Hematopoietic multipotent progenitor cell treated with erythropoietin and hydrocortisone succinate and interleukin-3 and kit ligand, for 17 days (in vitro differentiated cells): ENCODE results near the gene SKOR1.

Experiments used
- DNase-seq: peaks from one replicate; pipeline ENCODE4 v3.0.0-alpha.2; 2015; ENCODE audit warnings: low spot score

The SKOR1 gene

GRCh38 chr15:67818464-67818863, 6.8 kb upstream of the SKOR1 start:
- DNase-seq: no peak

- DNase-seq: no peak
Measured at GRCh38 chr15:67819636-67820035, 5.7 kb upstream of the SKOR1 start.

DNA sequence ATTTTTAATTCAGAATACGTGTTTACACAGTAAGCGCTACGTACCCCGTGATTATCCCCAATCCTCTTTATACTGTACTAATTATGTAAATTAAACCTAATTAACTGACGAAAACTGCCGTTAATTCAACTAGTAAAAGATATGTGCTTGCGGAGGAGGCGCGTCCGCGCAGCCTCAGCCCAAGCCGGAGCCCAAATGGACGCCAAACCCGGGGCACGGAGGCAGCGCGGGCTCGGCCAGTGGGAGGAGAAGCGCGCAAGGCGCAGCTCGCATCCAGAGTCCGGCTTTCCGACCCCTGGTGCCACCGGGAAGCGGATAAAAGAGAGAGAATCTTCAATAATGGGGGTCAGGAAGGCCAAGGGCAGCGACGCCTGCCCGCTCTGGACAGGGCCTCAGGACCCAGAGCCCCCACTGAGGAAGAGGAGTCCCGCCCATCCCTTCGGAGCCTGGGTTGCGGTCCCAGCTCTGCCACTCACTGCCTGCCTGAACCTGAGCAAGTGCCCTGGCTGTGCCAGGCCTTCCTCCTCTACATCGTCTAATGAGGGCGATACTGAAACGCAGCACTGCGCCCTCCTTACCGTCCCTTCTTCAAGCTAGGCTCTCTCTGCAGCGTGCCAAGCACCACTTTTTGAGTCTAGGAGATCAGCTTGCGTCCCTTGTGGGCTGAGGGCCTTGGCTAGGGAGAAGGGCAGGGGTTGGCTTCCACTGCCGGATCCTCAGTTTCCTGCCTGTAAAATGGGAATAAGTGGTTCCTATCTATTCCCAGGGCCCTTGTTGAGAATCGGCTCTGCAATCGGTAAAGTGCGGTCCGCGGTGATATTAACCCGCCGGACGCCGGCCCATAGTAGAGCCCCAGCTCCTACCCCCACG, 5.0 kb upstream of the SKOR1 start:
- no peak for DNase-seq

DNA sequence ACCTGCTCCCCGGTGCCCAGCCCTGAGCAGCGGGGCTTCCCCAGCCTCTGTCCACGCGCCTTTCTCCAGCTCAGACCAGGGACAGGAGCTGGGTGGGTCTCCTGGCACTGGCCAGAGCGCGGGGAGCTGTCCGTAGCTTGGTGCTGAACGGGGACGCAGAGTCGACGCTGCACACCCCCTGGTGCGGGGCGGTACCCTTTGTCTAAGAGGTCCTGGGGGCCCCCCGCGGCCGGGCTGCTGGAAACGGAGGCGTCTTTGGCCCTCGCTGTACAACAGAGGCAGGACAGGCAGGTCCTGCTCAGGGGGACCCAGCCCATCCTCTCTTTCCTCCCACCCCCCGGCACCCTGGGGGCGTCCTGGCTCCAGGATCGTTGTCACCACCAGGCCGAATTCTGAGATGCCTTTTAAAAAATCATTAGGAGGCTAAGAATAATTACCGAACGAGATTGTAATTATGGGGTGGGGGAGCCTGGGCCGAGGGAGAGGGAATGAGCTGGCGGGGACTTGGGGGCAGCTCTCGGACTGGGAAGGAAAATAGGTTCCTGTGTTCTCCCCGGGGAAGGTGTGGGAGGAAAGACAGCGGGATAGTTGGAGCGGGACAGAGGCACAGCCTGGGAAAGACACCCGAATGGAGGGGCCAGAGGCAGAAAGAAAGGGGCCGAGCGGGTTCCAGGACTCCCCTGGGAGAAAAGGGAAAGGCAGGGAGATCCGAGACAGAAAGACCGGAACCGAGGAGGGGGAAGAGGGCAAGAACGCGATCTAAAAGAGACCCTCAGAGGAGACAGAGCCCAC, 4.1 kb upstream of the SKOR1 start:
- no peak for DNase-seq

- no peak for DNase-seq
Measured at GRCh38 chr15:67821784-67822440, 3.4 kb upstream of the SKOR1 start.

DNA sequence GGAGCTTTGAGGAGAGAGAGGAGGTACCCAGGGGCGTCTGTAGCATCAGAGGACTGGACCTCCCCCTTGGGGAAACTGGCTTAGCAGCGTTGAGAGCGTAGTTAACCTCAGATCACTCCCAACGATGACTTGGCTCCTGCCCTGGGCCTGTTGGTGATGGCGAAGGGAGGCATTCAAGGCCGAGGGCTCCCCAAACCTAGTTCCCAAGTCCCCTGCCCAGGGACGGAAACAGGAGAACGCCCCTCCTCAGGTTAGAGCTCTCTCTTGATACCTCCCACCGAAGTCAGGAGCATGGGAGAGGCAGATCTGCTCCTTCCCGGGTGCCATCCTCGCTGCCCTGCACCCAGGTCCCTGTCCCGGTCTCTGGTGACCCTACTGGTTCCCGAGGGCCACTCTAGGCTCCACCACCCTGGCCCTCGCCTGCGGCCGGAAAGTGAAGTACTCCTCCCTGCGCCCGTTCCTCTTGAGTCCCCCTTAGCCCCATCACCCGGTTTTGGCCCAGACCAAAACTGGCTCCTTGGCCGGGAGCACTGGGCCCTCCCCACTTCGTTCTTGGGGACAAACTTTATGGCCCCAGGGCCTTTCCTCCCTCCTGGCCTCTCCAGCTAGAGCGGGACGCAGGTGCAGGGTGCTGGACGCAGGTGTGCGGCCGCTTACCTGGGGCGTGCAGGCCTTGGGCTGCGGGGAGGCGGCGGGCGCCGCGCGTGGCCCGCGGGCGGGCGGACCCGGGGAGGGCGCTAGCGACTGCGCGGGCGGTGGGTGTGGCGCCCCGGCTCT, 2.6 kb upstream of the SKOR1 start:
- no peak for DNase-seq

GRCh38 chr15:67823314-67824196, 1.8 kb upstream of the SKOR1 start:
- DNase-seq: no peak

DNA sequence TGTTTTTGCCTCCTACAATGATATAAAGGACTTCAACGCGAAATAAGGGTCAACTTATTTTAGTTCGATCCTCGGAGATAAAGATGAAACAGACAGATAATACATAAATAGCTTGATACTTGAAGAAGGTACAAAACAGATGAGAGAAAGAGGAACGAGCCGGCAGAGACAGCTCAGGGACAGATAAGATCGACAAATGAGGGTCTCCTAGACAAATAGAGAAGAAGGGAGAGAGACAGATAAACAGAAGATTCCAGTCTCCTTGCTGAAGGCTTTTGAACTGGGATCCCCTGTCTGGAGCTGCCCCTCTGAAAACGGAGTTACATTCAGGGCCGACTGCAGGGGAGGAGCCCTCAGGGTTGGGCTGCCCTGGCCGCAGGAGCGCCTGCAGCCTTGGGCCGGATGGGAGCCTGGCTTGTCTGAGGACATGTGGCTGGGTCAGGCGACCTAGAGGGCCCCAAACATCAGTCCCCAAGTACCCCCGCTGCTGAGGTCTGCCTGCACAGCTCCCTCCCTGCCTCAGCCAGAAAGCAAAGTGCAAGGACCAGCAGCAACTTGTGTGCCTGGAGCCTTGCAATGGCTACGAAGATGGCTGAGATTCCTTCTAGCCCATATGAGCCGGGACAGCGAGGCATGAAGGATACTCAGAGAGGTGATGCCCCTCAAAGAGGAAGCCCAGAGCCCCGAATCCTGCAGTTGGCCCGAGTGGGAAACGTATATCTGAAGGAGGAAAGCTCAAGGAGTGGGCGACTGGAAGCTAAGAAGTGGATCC, 926 bp upstream of the SKOR1 start:
- no peak for DNase-seq

GRCh38 chr15:67825881-67826716, 790 bp downstream of the SKOR1 start:
- no peak for DNase-seq

DNA sequence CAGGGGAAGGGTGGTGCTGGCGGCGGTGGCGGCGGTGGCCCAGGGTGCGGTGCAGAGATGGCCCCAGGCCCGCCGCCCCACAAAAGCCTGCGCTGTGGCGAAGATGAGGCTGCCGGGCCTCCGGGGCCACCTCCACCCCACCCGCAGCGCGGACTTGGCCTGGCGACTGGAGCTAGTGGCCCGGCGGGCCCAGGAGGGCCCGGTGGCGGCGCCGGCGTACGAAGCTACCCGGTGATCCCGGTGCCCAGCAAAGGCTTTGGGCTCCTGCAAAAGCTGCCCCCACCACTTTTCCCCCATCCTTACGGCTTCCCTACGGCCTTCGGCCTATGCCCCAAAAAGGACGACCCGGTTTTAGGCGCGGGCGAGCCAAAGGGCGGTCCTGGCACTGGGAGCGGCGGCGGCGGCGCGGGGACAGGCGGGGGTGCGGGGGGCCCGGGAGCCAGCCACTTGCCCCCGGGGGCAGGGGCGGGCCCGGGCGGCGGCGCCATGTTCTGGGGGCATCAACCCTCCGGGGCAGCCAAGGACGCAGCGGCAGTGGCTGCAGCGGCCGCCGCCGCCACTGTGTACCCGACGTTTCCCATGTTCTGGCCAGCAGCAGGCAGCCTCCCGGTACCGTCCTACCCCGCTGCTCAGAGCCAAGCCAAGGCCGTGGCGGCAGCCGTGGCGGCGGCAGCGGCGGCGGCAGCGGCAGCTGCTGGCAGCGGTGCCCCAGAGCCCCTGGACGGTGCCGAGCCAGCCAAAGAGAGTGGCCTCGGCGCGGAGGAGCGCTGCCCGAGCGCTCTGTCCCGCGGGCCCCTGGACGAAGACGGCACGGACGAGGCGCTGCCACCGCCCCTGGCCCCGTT, 1.6 kb downstream of the SKOR1 start:
- DNase-seq: no peak

- DNase-seq: no peak
Measured at GRCh38 chr15:67827562-67828277, 2.4 kb downstream of the SKOR1 start.

DNA sequence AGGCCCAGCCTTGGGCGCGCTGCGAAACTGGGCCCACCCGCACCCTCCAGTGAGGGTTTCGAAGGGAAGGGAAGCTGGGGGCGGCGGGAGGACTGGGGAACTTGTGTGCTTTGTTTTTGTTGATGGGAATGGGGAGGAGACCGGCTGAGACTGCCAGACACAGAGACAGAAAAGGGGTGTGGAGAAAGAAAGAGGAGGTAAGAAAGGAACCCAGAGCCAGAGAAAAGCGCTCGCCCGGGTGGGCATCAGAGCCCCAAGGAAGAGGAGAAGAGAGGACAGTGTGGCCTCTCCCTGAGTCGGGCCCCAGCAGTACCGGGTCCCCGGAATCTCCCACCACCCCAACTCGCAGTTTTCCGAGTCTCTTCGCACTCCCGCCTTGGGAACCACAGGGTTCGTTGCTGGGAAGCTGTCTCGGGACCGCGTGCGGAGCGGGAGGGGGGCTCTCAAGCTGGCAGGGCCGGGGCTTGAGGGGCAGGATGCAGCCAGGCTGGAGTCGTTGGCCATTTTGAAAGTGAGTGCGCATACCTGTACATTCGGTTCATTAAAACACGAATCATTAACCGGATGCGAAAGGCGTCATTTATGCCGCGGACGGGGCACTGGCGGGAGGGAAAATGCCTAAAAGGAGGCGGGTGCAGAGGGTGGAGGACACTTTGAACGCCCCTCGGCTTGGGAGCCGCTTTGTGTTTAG, 3.1 kb downstream of the SKOR1 start:
- no peak for DNase-seq

- DNase-seq: no peak
Measured at GRCh38 chr15:67828969-67829646, 3.8 kb downstream of the SKOR1 start.

- no peak for DNase-seq
Measured at GRCh38 chr15:67829647-67830504, 4.6 kb downstream of the SKOR1 start.

GRCh38 chr15:67831363-67831762, 6.1 kb downstream of the SKOR1 start:
- no peak for DNase-seq
